SK-N-MC (cell line): ENCODE results near the gene ACACA.

Experiments used
- DNase-seq: peaks from one replicate; pipeline ENCODE4 v3.0.0-alpha.2; 2011; ENCODE audit warnings: low read depth, low spot score
- H3K27ac ChIP-seq: fragments of 200-600 bp; sonication (generic); 2 replicates; pipeline ENCODE4 v1.5.1; 2016; ENCODE audit warnings: mixed run types
- H3K36me3 ChIP-seq: fragments of 200-600 bp; sonication (generic); 2 replicates; pipeline ENCODE4 v1.6.1; 2017; ENCODE audit warnings: antibody characterized with exemption, low read length, mixed read lengths; ENCODE audit not compliant: insufficient read depth
- H3K4me3 ChIP-seq: fragments of 200-600 bp; sonication (generic); 2 replicates; pipeline ENCODE4 v1.5.1; 2016
- H3K9ac ChIP-seq: fragments of 200-600 bp; sonication (generic); 2 replicates; pipeline ENCODE4 v1.8.0; 2017; ENCODE audit warnings: mixed run types, mixed read lengths; ENCODE audit not compliant: insufficient read length
- H3K9me3 ChIP-seq: fragments of 200-600 bp; sonication (generic); 2 replicates; pipeline ENCODE4 v1.6.1; 2017; ENCODE audit warnings: low read depth, mild to moderate bottlenecking, antibody characterized with exemption, low read length, moderate library complexity, mixed read lengths
- EZH2 ChIP-seq: fragments of 200-600 bp; sonication (generic); IDR thresholded peaks from one replicate; pipeline ENCODE4 v1.6.1; 2017; ENCODE audit warnings: antibody characterized with exemption
- FOXP2 ChIP-seq: optimal IDR thresholded peaks from 2 replicates; pipeline ENCODE3; 2011; ENCODE audit warnings: mild to moderate bottlenecking, moderate library complexity; ENCODE audit not compliant: insufficient read depth; ENCODE audit errors: extremely low read length, control extremely low read depth
- POLR2AphosphoS5 ChIP-seq: IDR thresholded peaks from 2 replicates; pipeline ENCODE4 v1.6.1; 2012; ENCODE audit warnings: mild to moderate bottlenecking, low read depth, low read length, borderline replicate concordance

The ACACA gene

DNA sequence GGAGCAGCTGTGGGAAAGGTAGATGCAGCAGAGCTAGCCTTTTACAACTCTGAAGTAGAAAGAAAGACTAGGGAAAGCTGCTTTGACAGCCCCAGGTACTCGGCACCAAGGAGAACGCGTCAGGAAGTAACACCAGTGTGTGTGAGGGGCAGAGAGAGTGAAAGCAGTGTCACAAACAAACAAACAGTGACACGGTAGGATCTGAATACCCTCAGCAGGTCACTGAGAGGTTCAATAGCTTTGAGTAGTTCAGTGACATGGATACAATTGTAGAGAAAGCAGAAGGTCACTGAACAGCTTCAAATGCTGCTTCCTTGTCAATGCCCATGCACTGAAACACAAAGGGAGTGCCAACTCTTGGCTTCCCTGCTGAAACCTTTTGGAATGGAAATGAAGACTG is 181.2 kb downstream of the ACACA start:
- no peak for DNase-seq
- H3K9ac ChIP-seq: no peak overlapping the region

DNA sequence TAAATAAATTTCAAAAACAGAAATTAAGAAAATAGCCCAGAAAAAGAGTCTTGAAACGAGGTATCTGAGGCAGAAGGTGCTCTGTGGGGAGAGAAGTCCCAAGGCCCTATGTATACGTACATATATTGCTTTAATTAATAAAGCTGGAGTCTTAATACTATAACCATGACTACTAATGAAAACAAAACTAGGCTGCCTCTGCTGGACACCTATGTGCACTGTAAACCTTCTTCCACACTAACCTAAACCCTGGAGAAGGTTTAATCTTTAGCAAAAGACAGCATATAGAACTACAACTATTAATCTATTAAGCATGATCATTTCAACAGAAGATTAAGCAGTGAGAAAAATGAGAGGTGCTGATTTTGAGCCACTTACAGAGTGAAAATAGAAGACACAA is 184.8 kb downstream of the ACACA start:
- peaks cover 37% of the 10 kb centered on the region for H3K36me3 ChIP-seq

More for the DNA sequence above, 181.2 kb downstream of the ACACA start:
- no peak overlapping the region for H3K27ac ChIP-seq
- peaks cover 33% of the 10 kb centered on the region for H3K36me3 ChIP-seq
- no peaks in the 10 kb centered on the region for H3K9me3 ChIP-seq
- H3K4me3 ChIP-seq: no peak overlapping the region
- no peak for TF ChIP-seq FOXP2
- TF ChIP-seq EZH2: no peak
- no peak for TF ChIP-seq POLR2AphosphoS5

DNA sequence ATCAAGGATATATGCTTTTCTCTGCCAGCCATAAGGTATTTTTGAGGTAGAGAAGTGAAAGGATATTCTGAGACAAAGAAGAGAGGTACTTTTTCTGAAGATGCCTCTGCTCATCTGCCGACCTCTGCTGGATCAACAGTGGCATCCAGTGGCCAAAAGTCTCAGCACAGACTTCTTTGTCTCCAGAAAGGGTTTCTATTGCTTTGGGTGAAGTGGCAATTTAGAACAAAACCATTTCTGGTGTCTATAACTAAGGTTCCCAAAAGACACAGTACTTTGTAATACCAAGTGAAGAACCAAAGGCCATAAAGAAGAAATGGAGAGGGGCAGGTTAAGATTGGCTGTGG is 186.1 kb downstream of the ACACA start:
- no peak for DNase-seq
- H3K27ac ChIP-seq: no peak overlapping the region
- no peak overlapping the region for H3K9ac ChIP-seq
- no peaks in the 10 kb centered on the region for H3K9me3 ChIP-seq
- peaks cover 28% of the 10 kb centered on the region for H3K36me3 ChIP-seq
- no peak overlapping the region for H3K4me3 ChIP-seq
- TF ChIP-seq EZH2 (no peak), POLR2AphosphoS5 (no peak), FOXP2 (no peak)

More for the DNA sequence above, 184.8 kb downstream of the ACACA start:
- TF ChIP-seq FOXP2: no peak
- no peak for TF ChIP-seq EZH2
- TF ChIP-seq POLR2AphosphoS5: no peak
- Histone ChIP-seq H3K9me3 (no peaks in the 10 kb centered on the region), H3K4me3 (no peak overlapping the region), H3K27ac (no peak overlapping the region), H3K9ac (no peak overlapping the region)
- DNase-seq: no peak

DNA sequence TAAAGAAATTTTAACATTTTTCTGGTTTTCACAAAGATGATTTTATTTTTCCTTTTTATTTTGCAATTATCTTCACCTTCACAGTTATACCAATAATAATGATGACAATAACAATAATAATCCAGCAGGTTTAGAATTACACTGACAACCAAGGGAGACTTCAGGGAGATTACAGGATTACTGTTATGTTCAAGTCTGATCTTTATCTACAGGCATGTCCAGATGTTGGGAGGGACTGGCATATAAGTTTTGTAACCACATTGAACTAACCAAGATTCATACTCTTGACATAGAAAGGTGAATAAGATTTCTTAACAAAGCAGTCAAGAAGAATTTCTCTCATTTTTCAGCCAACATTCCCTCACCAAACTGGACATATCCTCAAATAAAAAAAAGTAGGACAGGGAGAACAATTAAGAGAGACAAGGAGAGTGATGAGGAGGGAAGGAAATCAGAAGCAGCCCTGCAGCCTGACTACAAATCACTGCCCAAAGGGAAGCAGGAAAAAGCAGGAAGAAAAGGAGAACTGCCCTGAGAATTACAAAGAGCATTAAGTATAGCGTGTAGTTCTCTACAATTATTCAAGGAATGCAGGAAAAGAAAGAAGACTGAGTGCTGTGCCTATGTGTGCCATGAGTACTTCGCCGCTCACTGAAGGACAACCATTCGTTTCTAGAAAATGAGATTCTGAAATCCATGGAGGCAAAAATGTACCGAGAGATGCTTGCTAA is 186.6 kb downstream of the ACACA start:
- peaks cover 23% of the 10 kb centered on the region for H3K36me3 ChIP-seq
- no peak for TF ChIP-seq POLR2AphosphoS5
- no peak for TF ChIP-seq EZH2
- TF ChIP-seq FOXP2: no peak
- no peaks in the 10 kb centered on the region for H3K9me3 ChIP-seq
- no peak overlapping the region for H3K4me3 ChIP-seq
- no peak overlapping the region for H3K9ac ChIP-seq
- DNase-seq: no peak
- no peak overlapping the region for H3K27ac ChIP-seq

DNA sequence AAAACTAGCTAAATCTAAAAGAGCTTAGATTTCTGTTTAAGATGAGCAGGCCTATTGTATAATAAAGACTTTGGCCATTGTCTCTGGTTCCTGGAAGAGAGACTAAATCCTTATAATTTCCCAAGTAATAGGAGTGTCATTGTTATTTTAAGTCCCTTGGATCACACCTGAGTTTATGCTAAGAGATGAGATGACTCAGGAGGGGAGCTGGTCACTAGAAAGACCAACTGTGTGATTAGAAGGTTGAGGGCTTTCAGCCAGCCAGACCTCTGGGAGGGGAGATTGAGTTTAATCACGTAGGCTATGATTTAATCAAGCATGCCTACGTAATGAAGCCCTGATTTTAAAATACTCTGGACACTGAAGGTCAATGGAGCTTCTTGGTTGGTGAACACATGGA is 187.8 kb downstream of the ACACA start:
- no peak for DNase-seq
- Histone ChIP-seq H3K9ac (no peak overlapping the region), H3K4me3 (no peak overlapping the region), H3K36me3 (peaks cover 21% of the 10 kb centered on the region), H3K27ac (no peak overlapping the region), H3K9me3 (no peaks in the 10 kb centered on the region)
- no peak for TF ChIP-seq POLR2AphosphoS5
- TF ChIP-seq EZH2: no peak
- TF ChIP-seq FOXP2: no peak

DNA sequence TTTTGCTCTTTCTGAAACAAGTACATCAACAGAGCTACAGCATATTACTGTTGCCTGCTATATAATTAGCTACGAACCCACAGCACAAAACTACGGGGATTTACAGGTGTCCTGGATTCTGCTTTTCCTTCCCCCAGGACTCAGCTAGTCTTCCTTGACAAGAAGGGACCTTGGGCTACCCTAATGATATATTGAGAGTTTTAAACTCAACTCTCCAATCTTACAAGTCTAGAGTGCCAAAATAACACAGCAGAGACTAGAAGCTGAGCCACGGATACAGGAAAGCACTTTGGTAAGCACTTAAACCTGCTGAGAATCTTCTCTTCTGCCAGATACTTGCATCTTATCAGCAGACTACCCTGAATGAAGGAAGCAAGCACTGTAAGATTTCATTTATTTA is 192.2 kb downstream of the ACACA start:
- H3K27ac ChIP-seq: no peak overlapping the region
- H3K36me3 ChIP-seq: peaks cover 8% of the 10 kb centered on the region; the same call in 1 of the 2 replicates
- no peak for TF ChIP-seq FOXP2
- no peak for TF ChIP-seq EZH2
- TF ChIP-seq POLR2AphosphoS5: no peak
- no peak for DNase-seq
- no peak overlapping the region for H3K9ac ChIP-seq
- H3K9me3 ChIP-seq: no peaks in the 10 kb centered on the region
- no peak overlapping the region for H3K4me3 ChIP-seq

DNA sequence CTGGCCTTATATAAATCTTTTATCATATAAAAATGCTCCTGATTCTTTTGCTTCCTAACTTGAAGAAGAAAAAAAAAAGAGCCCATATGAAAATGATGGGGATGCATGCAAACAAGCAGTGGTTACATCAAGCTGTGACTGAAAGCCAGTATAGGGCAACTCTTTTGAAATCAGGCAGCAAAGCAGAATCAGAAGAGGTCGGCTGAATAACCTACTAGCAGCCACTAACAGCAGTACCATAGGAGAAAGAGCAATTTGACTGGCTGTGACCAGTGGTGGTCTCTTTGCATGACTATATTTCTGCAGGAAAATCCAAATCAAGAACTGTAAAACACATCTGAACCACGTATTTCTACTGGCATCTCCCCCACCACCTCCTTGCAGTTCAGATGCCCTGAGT is 192.7 kb downstream of the ACACA start:
- peaks cover 13% of the 10 kb centered on the region; the same call in 1 of the 2 replicates for H3K36me3 ChIP-seq
- no peak overlapping the region for H3K4me3 ChIP-seq
- H3K9ac ChIP-seq: no peak overlapping the region
- no peak overlapping the region for H3K27ac ChIP-seq
- TF ChIP-seq EZH2 (no peak), POLR2AphosphoS5 (no peak), FOXP2 (no peak)
- DNase-seq: no peak
- H3K9me3 ChIP-seq: no peaks in the 10 kb centered on the region

DNA sequence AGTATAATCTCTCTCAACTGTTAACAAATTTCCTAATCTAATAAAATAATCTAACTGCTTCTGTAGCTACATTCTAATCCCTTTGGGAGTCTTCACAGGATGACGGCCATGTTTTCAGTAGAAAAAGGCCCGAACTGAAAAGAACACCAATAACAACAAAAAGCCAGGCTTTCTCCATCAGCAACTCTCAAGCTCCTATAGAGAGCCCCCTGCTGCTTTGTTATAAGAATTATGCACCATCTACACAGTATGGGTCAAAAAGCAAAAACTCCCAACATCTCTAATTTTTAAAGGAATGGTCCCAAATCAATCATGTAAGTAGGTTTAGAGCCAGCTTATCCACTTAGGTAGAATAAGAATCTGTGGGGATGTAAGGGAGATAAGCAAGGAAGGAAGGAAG is 194.5 kb downstream of the ACACA start:
- Histone ChIP-seq H3K36me3 (peaks cover 12% of the 10 kb centered on the region), H3K9me3 (no peaks in the 10 kb centered on the region), H3K4me3 (no peak overlapping the region), H3K9ac (no peak overlapping the region), H3K27ac (no peak overlapping the region)
- TF ChIP-seq EZH2 (no peak), POLR2AphosphoS5 (no peak), FOXP2 (no peak)
- no peak for DNase-seq

DNA sequence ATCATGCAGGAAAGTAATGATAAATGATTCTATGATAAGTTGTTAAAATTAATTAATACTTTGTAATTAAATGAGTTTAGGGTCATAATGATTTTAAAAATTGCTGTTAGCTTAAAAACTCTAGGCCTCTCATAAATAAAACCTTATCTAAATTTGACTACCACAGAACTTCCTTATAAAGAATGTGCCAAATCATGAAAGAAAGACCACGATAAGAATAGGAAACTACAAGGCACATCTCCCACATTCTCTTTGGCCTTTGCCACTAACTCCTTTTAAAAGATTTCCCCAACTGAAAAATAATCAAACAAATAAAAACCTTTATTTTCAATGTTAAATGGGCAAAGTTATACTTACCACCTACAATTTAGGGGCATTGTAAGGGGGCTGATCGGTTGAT is 195.5 kb downstream of the ACACA start:
- peaks cover 16% of the 10 kb centered on the region for H3K36me3 ChIP-seq

More for the DNA sequence above, 195.5 kb downstream of the ACACA start:
- Histone ChIP-seq H3K9me3 (no peaks in the 10 kb centered on the region), H3K27ac (no peak overlapping the region), H3K9ac (no peak overlapping the region), H3K4me3 (no peak overlapping the region)
- no peak for DNase-seq
- TF ChIP-seq EZH2: no peak
